Kidney glomerular epithelial cell (primary cell): ENCODE results near the gene TFEB.

Experiments used
- DNase-seq: peaks from one replicate; lab custom pipeline; 2025; lab: John Stamatoyannopoulos, UW

The TFEB gene

GRCh38 chr6:41722969-41723529, 12.4 kb downstream of the TFEB start:
- DNase-seq, result no peak

- no peak for DNase-seq
Measured at GRCh38 chr6:41721414-41721813, 14.0 kb downstream of the TFEB start.

GRCh38 chr6:41720783-41721182, 14.6 kb downstream of the TFEB start:
- no peak for DNase-seq

- DNase-seq, result no peak
Measured at GRCh38 chr6:41720262-41720620, 15.2 kb downstream of the TFEB start.

- no peak for DNase-seq
Measured at GRCh38 chr6:41719436-41720261, 15.8 kb downstream of the TFEB start.

GRCh38 chr6:41718828-41719227, 16.6 kb downstream of the TFEB start:
- DNase-seq, result no peak

- DNase-seq, result no peak
Measured at GRCh38 chr6:41717392-41717736, 18.0 kb downstream of the TFEB start.

GRCh38 chr6:41716516-41717391, 18.7 kb downstream of the TFEB start:
- DNase-seq, result no peak

GRCh38 chr6:41715795-41716515, 19.5 kb downstream of the TFEB start:
- no peak for DNase-seq

GRCh38 chr6:41714556-41715273, 20.7 kb downstream of the TFEB start:
- DNase-seq, result no peak

- DNase-seq, result no peak
Measured at GRCh38 chr6:41713650-41714291, 21.6 kb downstream of the TFEB start.

- DNase-seq, result peak; percentile 30
Measured at GRCh38 chr6:41713159-41713649, 22.2 kb downstream of the TFEB start.

GRCh38 chr6:41712651-41713103, 22.7 kb downstream of the TFEB start:
- DNase-seq, result peak; percentile 88

- DNase-seq, result no peak
Measured at GRCh38 chr6:41711323-41712038, 23.9 kb downstream of the TFEB start.

- no peak for DNase-seq
Measured at GRCh38 chr6:41709375-41709774, 26.0 kb downstream of the TFEB start.

GRCh38 chr6:41708856-41709255, 26.6 kb downstream of the TFEB start:
- DNase-seq, result no peak

- no peak for DNase-seq
Measured at GRCh38 chr6:41707565-41708200, 27.7 kb downstream of the TFEB start.

- no peak for DNase-seq
Measured at GRCh38 chr6:41706876-41707564, 28.4 kb downstream of the TFEB start.
